IPS-20b (cell line): Measurements from ENCODE around the gene ING4.

Experiments
- H3K27ac ChIP-seq: one replicate; pipeline ENCODE4 v1.5.1; 2013; ENCODE audit warnings: low read length
- H3K27me3 ChIP-seq: 2 replicates; pipeline ENCODE4 v1.6.1; 2013; ENCODE audit warnings: mild to moderate bottlenecking, low read length, inconsistent platforms; ENCODE audit not compliant: insufficient read depth
- H3K36me3 ChIP-seq: 2 replicates; pipeline ENCODE4 v1.6.1; 2013; ENCODE audit warnings: low read depth, mild to moderate bottlenecking, inconsistent platforms, low read length, moderate library complexity; ENCODE audit not compliant: insufficient read depth
- H3K4me1 ChIP-seq: 2 replicates; pipeline ENCODE4 v1.6.1; 2013; ENCODE audit warnings: mild to moderate bottlenecking, control low read depth, inconsistent platforms, low read length, moderate library complexity; ENCODE audit not compliant: insufficient read depth
- H3K4me3 ChIP-seq: 2 replicates; pipeline ENCODE4 v1.5.1; 2013; ENCODE audit warnings: mild to moderate bottlenecking, low read length, inconsistent platforms
- H3K9ac ChIP-seq: 2 replicates; pipeline ENCODE4 v1.6.1; 2013; ENCODE audit warnings: low read depth, mild to moderate bottlenecking, inconsistent platforms, low read length, moderate library complexity
- H3K9me3 ChIP-seq: 2 replicates; pipeline ENCODE4 v1.6.1; 2013; ENCODE audit warnings: mild to moderate bottlenecking, low read depth, low read length, inconsistent platforms; ENCODE audit not compliant: insufficient read depth

The ING4 gene

GRCh38 chr12:6630736-6631135 is 32.2 kb downstream of the ING4 start:
- Histone ChIP-seq H3K4me1 (0 out of 2 replicates have a peak, but pooled peaks cover 2% of the 10 kb centered on the region), H3K36me3 (no peaks in the 10 kb centered on the region), H3K9me3 (no peaks in the 10 kb centered on the region), H3K9ac (no peak overlapping the region), H3K27me3 (no peaks in the 10 kb centered on the region), H3K27ac (no peak overlapping the region), H3K4me3 (no peak overlapping the region)

- Histone ChIP-seq H3K27ac (no peak overlapping the region), H3K36me3 (no peaks in the 10 kb centered on the region), H3K9me3 (no peaks in the 10 kb centered on the region), H3K27me3 (no peaks in the 10 kb centered on the region), H3K4me1 (no peaks in the 10 kb centered on the region), H3K9ac (no peak overlapping the region), H3K4me3 (no peak overlapping the region)
Measured at GRCh38 chr12:6627616-6628015, 35.3 kb downstream of the ING4 start.

DNA sequence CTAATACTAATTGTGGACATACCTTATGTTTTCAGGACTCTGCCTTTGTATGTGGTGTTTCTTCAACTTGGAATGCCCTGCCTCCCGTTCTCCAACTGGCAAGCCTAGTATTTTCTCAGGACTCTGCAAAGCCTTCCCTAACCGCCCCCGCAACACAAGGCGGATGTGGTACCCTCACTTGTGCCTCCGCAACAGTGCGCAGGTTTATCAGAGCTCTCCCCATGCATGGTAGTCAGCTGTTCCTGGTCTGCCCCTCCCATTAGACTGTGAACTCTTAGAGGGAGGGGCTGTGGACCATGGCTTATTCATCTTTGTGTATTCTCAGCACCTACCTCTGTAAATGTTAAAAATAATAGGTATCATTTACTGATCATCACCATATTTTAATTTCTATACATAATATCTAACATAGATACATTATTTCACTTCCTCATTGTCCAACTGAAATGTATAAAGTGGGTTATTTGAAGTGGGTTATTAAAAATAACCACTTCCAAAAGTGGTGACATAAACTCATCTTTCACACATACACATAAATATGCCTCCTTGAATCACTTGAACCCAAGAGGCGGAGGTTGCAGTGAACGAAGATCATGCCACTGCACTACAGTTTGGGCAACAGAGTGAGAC is 36.1 kb downstream of the ING4 start:
- Histone ChIP-seq H3K36me3 (no peaks in the 10 kb centered on the region), H3K4me1 (no peaks in the 10 kb centered on the region), H3K27me3 (no peaks in the 10 kb centered on the region), H3K27ac (no peak overlapping the region), H3K9ac (no peak overlapping the region), H3K4me3 (no peak overlapping the region), H3K9me3 (no peaks in the 10 kb centered on the region)

DNA sequence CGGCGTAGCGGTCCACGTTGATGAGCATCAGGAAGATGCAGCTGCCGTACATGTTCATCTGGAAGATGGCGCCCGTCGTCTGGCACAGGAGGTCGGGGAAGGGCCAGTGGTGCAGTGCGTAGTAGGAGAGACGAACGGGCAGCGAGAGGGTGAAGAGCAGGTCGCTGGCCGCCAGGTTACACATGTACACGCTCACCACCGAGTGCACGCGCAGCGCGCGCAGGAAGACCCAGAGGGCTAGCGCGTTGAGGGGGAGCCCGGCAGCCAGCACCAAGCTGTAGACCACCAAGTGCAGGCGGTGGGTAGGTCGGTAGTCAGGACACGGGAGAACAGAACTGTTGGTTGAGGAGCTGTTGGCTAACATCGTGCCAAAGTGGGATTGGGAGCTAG is 42.0 kb downstream of the ING4 start:
- H3K4me3 ChIP-seq, result no peak overlapping the region
- no peaks in the 10 kb centered on the region for H3K4me1 ChIP-seq
- H3K27me3 ChIP-seq, result peaks cover 32% of the 10 kb centered on the region
- H3K36me3 ChIP-seq, result no peaks in the 10 kb centered on the region
- no peak overlapping the region for H3K9ac ChIP-seq
- H3K9me3 ChIP-seq, result no peaks in the 10 kb centered on the region
- no peak overlapping the region for H3K27ac ChIP-seq

- H3K9me3 ChIP-seq, result no peaks in the 10 kb centered on the region
- H3K9ac ChIP-seq, result no peak overlapping the region; the same call in 1 of the 2 replicates
- H3K4me1 ChIP-seq, result no peaks in the 10 kb centered on the region
- peak overlapping the region; percentile 34; the same call in 1 of the 2 replicates for H3K4me3 ChIP-seq
- H3K36me3 ChIP-seq, result no peaks in the 10 kb centered on the region
- no peak overlapping the region for H3K27ac ChIP-seq
- peaks cover 32% of the 10 kb centered on the region for H3K27me3 ChIP-seq
Measured at GRCh38 chr12:6620137-6620884, 42.6 kb downstream of the ING4 start.

DNA sequence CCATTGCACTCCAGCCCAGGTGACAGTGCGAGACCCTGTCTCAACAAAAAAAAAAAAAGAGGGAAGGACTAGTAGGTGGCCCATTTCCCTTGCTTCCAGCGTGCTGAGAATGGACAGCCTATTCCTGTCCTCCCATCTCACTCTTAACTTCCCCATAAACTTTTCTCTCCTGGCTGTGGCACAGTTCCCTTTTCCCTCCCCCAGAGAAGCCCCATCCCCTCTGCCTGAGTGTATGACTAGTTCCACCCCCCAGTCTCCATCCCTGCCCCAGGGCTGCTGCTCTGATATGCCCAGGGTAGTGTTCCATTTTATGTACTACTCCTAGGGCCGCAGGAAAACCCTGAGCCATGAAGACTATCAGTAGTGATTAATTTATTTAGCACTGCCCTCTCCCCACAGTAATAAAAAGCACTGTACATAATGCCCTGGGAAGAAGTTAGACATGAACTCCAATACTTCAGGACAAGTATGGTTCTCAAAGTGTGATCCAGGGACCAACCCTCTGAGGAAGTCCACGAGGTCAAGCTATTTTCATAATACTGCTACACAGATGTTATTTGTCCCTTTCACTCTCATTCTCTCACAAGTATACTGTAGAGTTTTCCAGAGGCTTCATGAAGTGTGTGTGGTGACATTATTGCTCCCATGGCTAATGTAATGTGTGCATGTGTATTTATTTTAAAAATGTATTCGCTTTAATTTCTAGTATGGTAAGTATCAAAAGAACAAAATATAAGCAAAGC is 44.3 kb downstream of the ING4 start:
- H3K4me1 ChIP-seq, result no peaks in the 10 kb centered on the region; the same call in 1 of the 2 replicates
- H3K27ac ChIP-seq, result no peak overlapping the region
- H3K4me3 ChIP-seq, result no peak overlapping the region
- H3K9ac ChIP-seq, result no peak overlapping the region
- peaks cover 32% of the 10 kb centered on the region for H3K27me3 ChIP-seq
- no peaks in the 10 kb centered on the region for H3K9me3 ChIP-seq
- H3K36me3 ChIP-seq, result no peaks in the 10 kb centered on the region

DNA sequence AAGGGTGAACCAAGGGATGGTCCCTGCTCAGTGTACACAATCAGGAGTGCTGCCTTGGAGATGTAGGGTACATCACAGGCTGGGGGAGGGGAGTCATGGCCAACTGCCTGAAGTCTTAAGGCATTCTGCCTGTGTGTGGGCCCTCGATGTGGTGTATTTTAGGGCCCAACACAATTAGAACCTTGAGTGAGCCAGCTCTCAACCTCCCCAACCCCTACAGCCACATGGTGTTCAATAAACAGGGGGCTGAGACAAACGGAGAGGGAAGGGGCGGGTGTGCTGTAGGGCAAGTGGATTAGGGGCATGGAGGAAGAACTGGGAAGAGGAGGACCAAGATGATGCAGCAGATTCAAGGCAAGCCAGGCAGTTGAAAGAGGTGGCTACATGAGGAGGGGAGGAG is 47.1 kb downstream of the ING4 start:
- Histone ChIP-seq H3K9me3 (no peaks in the 10 kb centered on the region), H3K27ac (no peak overlapping the region), H3K36me3 (no peaks in the 10 kb centered on the region), H3K4me1 (peaks cover 16% of the 10 kb centered on the region; the same call in 1 of the 2 replicates), H3K27me3 (peaks cover 24% of the 10 kb centered on the region), H3K4me3 (no peak overlapping the region), H3K9ac (no peak overlapping the region)

- no peaks in the 10 kb centered on the region for H3K9me3 ChIP-seq
- peaks cover 16% of the 10 kb centered on the region; the same call in 1 of the 2 replicates for H3K4me1 ChIP-seq
- H3K36me3 ChIP-seq, result no peaks in the 10 kb centered on the region
- peaks cover 12% of the 10 kb centered on the region for H3K27me3 ChIP-seq
- H3K4me3 ChIP-seq, result peak overlapping the region; percentile 17; the same call in 1 of the 2 replicates
- peak overlapping the region; percentile 55; the same call in 1 of the 2 replicates for H3K9ac ChIP-seq
- peak overlapping the region; percentile 75 for H3K27ac ChIP-seq
Measured at GRCh38 chr12:6614513-6615172, 48.3 kb downstream of the ING4 start.

DNA sequence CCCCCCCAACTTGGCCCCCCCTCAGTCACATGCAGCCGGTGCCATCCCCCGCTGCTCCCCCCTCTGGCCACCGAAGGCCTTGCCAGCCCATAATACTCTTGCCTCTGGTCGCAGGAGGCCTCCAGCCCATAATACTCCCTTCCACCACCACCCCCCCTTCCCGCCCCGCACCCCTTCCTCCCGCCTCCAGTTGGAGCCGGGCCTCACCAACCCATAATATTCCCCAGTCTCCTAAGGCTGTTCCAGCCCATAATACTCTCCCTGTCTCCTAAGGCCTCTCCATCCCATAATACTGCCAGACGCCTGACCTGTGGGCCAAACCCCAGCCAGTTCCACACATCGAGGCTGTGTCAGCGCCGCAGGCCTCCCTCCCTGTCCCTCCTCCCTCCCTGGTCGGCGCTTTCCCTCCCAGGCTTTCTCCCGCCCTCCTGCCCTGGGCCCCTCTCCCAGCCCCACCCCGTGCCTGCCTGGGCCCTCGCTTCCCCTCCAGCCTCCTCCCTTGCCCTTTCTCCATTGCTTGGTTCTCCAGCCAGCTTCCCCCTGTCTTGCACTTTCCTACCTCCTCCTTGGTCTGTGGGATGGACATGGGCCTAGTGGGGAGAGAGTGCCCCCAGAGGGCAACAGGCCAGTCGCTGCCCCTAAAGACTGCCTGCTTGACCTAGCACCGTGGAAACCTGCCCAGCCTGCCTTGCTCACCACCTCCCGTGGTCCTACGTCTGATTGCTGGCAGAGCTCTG is 49.0 kb downstream of the ING4 start:
- Histone ChIP-seq H3K9ac (peak overlapping the region; percentile 55; the same call in 1 of the 2 replicates), H3K4me3 (peak overlapping the region; percentile 17; the same call in 1 of the 2 replicates), H3K27me3 (peaks cover 5% of the 10 kb centered on the region), H3K4me1 (peaks cover 16% of the 10 kb centered on the region; the same call in 1 of the 2 replicates), H3K36me3 (no peaks in the 10 kb centered on the region), H3K27ac (peak overlapping the region; percentile 75), H3K9me3 (no peaks in the 10 kb centered on the region)

GRCh38 chr12:6613015-6613775 is 49.7 kb downstream of the ING4 start:
- H3K9ac ChIP-seq, result peak overlapping the region; percentile 87; the same call in 1 of the 2 replicates
- no peaks in the 10 kb centered on the region for H3K36me3 ChIP-seq
- H3K9me3 ChIP-seq, result no peaks in the 10 kb centered on the region
- peak overlapping the region; percentile 88 for H3K27ac ChIP-seq
- peaks cover 16% of the 10 kb centered on the region; the same call in 1 of the 2 replicates for H3K4me1 ChIP-seq
- peak overlapping the region; percentile 61 for H3K4me3 ChIP-seq
- no peaks in the 10 kb centered on the region; the same call in 1 of the 2 replicates for H3K27me3 ChIP-seq
